Colonic mucosa (tissue), 4 donors: Measurements from ENCODE around the gene OR13F1. TPM values are rescaled to one million over a fixed set of nuclear protein-coding genes. Genes with fewer than 3 reads are reported as not detected.
"Not testable (repeated sequence)": the region's sequence is repeated elsewhere in the genome, so short reads cannot be mapped to it uniquely, and the experiment has no call there.

Experiments used
- DNase-seq: peaks from one replicate; pipeline ENCODE4 v3.0.0-alpha.2; 2020
- H3K27ac ChIP-seq: fragments of 200-600 bp; one replicate; pipeline ENCODE4 v1.8.0; 2021
- H3K27me3 ChIP-seq: fragments of 200-600 bp; one replicate; pipeline ENCODE4 v1.8.0; 2021
- H3K36me3 ChIP-seq: fragments of 200-600 bp; one replicate; pipeline ENCODE4 v1.8.0; 2021
- H3K4me1 ChIP-seq: fragments of 200-600 bp; one replicate; pipeline ENCODE4 v1.8.0; 2021; ENCODE audit warnings: mild to moderate bottlenecking
- H3K4me3 ChIP-seq: fragments of 200-600 bp; one replicate; pipeline ENCODE4 v1.8.0; 2021
- H3K9ac ChIP-seq, 2 donors: one replicate each; pipeline ENCODE4 v1.7.0; 2013; ENCODE audit warnings: control low read depth in 2 of 2, low read depth in 2 of 2, low read length in 2 of 2
- H3K9me3 ChIP-seq: fragments of 200-600 bp; one replicate; pipeline ENCODE4 v1.8.0; 2021
- intact Hi-C: fragments of 100-400 bp; cut with DNase I; formaldehyde crosslinking; loops from one replicate; pipeline ENCODE4 v1.14.1; 2022
- total RNA-seq, 2 donors: library from RNA; stranded (reverse); fragmentation: NEBNext Ultra II Directional in 1 of 2; extraction: Animal tissue kit (Norgen Biotek cat#: 25700) in 1 of 2; gene quantifications; one replicate each; pipeline ENCODE4 v1.2.1, GENCODE V29; 2021
- TF ChIP-seq, protein P1 (sequence below): fragments of 200-600 bp; IDR thresholded peaks from one replicate; pipeline ENCODE4 v1.8.0; 2022; ENCODE audit warnings: antibody characterized with exemption, mild to moderate bottlenecking
- donor health status: healthy.
- donor health status: DM: no; HTN: no; CAD: no.
- donor health status: DM: no; HTN: no; CAD: no.

Gene OR13F1
- total RNA-seq, 2 donors from 2014 or later, result not detected

DNA sequence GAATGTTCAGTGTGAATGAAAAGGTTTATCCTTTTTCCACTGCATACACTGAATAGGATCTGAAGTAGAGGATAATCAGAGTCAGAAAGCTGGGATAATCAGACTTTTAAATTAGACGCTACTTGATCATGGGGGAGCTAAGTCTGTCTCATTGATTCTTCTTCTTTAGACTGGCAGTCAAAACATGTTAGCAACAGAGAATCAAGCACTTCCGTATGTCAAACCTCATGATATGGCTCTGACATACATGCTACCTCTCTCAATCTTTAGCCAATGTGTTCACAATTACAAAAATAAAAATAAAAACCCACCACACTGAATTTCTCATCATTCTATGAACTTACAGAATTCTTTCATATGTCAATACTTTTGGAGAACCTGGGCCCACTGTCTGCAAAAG is 19.0 kb upstream of the OR13F1 start:
- DNase-seq, result no peak
- no peak overlapping the region for H3K27ac ChIP-seq
- H3K9ac ChIP-seq, result no peak overlapping the region
- H3K36me3 ChIP-seq, result no peaks in the 10 kb centered on the region
- H3K4me1 ChIP-seq, result no peaks in the 10 kb centered on the region
- H3K9me3 ChIP-seq, result no peaks in the 10 kb centered on the region
- intact Hi-C loops, result no loop called here
- TF ChIP-seq, protein P1, sequence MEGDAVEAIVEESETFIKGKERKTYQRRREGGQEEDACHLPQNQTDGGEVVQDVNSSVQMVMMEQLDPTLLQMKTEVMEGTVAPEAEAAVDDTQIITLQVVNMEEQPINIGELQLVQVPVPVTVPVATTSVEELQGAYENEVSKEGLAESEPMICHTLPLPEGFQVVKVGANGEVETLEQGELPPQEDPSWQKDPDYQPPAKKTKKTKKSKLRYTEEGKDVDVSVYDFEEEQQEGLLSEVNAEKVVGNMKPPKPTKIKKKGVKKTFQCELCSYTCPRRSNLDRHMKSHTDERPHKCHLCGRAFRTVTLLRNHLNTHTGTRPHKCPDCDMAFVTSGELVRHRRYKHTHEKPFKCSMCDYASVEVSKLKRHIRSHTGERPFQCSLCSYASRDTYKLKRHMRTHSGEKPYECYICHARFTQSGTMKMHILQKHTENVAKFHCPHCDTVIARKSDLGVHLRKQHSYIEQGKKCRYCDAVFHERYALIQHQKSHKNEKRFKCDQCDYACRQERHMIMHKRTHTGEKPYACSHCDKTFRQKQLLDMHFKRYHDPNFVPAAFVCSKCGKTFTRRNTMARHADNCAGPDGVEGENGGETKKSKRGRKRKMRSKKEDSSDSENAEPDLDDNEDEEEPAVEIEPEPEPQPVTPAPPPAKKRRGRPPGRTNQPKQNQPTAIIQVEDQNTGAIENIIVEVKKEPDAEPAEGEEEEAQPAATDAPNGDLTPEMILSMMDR, result no peak
- no peak overlapping the region for H3K4me3 ChIP-seq
- H3K27me3 ChIP-seq, result no peaks in the 10 kb centered on the region

DNA sequence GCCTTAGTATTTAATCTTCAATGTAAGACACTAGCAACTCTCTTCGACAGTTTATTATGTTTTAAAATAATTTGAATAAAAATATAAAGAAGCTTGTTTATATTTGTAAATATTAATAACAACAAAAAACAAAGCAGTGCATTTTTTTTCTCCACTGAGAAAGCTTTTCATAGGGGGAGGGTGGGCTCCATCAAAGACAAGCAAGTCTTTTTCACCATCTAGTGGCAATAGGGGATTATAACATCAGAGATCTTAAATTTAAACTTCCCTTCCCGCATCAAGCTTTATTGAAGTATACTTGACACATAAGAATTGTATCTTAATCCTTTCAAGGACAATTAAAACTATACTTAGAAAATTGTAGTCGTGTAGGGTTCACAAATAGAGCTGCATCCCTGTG is 9.3 kb upstream of the OR13F1 start:
- H3K4me3 ChIP-seq, result no peak overlapping the region
- H3K4me1 ChIP-seq, result no peaks in the 10 kb centered on the region
- H3K9me3 ChIP-seq, result no peaks in the 10 kb centered on the region
- no peaks in the 10 kb centered on the region for H3K27me3 ChIP-seq
- intact Hi-C loops, result no loop called here
- H3K9ac ChIP-seq, result no peak overlapping the region
- DNase-seq, result no peak
- TF ChIP-seq, protein P1, result no peak
- no peak overlapping the region for H3K27ac ChIP-seq
- no peaks in the 10 kb centered on the region for H3K36me3 ChIP-seq

DNA sequence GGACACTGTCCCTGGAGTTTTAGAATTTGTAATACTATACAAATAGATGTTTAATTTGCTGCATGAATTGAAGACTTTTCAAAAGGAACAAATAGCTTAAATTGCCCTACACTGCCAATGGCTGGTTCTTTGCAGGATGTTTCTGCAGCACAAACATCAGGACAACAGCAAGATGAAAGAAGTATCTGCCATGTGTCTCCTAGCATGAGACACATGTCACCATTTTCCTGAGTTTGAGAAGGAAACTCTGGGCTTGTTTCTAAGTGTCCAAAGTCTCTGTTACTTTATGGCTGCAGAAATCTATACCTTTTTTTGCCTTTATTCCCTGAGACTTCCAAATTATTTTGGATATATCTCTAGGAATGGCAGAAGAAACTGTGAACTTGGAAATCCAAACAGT is 623 bp upstream of the OR13F1 start:
- intact Hi-C loops, result no loop called here
- H3K9ac ChIP-seq, result no peak overlapping the region
- no peak overlapping the region for H3K4me3 ChIP-seq
- H3K27me3 ChIP-seq, result no peaks in the 10 kb centered on the region
- no peaks in the 10 kb centered on the region for H3K36me3 ChIP-seq
- H3K9me3 ChIP-seq, result no peaks in the 10 kb centered on the region
- H3K4me1 ChIP-seq, result no peaks in the 10 kb centered on the region
- DNase-seq, result no peak
- H3K27ac ChIP-seq, result no peak overlapping the region
- TF ChIP-seq, protein P1, result no peak

DNA sequence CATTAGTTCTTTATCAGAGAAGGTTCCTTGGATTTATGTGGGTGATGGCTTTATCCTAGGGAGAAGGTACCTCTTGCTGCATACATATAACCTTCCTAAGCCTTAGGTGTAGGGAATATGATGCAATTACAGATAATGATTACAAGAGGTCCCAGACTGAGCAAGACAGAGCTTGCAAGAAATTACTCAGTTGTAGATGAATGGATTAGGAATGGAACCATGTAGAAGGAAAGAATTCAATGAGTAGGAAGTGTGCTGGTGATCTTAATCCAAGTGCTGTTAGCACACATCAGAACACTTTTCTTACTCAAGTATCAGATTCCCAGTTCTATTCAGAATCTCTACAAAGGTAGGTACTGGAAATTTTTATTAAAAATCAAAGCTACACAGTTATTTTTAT is 2.5 kb downstream of the OR13F1 start:
- no peaks in the 10 kb centered on the region for H3K36me3 ChIP-seq
- no peak overlapping the region for H3K9ac ChIP-seq
- H3K27ac ChIP-seq, result no peak overlapping the region
- intact Hi-C loops, result no loop called here
- H3K9me3 ChIP-seq, result no peaks in the 10 kb centered on the region
- H3K4me3 ChIP-seq, result no peak overlapping the region
- no peaks in the 10 kb centered on the region for H3K4me1 ChIP-seq
- H3K27me3 ChIP-seq, result no peaks in the 10 kb centered on the region
- TF ChIP-seq, protein P1, result no peak
- no peak for DNase-seq

DNA sequence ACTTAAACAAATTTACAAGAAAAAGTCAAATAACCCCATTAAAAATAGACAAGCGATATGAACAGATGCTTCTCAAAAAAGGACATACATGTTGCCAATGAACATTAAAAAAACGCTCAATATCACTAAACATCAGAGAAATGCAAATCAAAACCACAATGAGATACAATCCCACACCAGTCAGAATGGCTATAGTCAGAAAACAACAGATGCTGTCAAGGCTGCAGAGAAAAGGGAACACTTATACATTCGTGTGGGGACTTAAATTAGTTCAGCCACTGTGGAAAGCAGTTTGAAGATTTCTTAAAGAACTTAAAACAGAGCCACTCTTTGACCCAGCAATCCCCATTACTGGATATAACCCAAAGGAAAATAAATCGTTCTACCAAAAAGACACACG is 10.8 kb downstream of the OR13F1 start:
- H3K36me3 ChIP-seq, result no peaks in the 10 kb centered on the region
- intact Hi-C loops, result no loop called here
- TF ChIP-seq, protein P1, result no peak
- H3K9ac ChIP-seq, result no peak overlapping the region
- no peaks in the 10 kb centered on the region for H3K9me3 ChIP-seq
- H3K4me1 ChIP-seq, result no peaks in the 10 kb centered on the region
- no peaks in the 10 kb centered on the region for H3K27me3 ChIP-seq
- DNase-seq, result no peak
- no peak overlapping the region for H3K27ac ChIP-seq
- H3K4me3 ChIP-seq, result no peak overlapping the region

DNA sequence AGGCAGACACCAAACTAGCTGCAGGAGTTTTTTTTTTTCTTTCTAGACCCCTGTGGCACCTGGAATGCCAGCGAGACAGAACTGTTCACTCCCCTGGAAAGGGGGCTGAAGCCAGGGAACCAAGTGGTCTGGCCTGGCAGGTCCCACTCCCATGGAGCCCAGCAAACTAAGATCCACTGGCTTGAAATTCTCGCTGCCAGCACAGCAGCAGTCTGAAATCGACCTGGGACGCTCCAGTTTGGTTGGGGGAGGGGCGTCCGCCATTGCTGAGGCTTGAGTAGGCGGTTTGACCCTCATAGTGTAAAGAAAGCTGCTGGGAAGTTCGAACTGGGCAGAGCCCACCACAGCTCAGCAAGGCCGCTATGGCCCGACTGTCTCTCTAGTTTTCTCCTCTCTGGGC is 16.2 kb downstream of the OR13F1 start:
- H3K4me3 ChIP-seq, H3K9ac ChIP-seq, H3K36me3 ChIP-seq, H3K4me1 ChIP-seq, H3K27ac ChIP-seq, intact Hi-C loops, DNase-seq, H3K27me3 ChIP-seq, H3K9me3 ChIP-seq: not testable (repeated sequence)
